HG02970 (cell line): ENCODE measurements around the gene C2CD3.
"Not testable (repeated sequence)": the region's sequence is repeated elsewhere in the genome, so short reads cannot be mapped to it uniquely, and the experiment has no call there.

ENCODE experiments used
- ATAC-seq: cut with Tn5 transposase; IDR thresholded peaks from one replicate; pipeline ENCODE4 v1.9.1; 2021; ENCODE audit warnings: mild to moderate bottlenecking, moderate library complexity, moderate number of reproducible peaks; ENCODE audit not compliant: unreplicated experiment, low FRiP score

C2CD3 gene

DNA sequence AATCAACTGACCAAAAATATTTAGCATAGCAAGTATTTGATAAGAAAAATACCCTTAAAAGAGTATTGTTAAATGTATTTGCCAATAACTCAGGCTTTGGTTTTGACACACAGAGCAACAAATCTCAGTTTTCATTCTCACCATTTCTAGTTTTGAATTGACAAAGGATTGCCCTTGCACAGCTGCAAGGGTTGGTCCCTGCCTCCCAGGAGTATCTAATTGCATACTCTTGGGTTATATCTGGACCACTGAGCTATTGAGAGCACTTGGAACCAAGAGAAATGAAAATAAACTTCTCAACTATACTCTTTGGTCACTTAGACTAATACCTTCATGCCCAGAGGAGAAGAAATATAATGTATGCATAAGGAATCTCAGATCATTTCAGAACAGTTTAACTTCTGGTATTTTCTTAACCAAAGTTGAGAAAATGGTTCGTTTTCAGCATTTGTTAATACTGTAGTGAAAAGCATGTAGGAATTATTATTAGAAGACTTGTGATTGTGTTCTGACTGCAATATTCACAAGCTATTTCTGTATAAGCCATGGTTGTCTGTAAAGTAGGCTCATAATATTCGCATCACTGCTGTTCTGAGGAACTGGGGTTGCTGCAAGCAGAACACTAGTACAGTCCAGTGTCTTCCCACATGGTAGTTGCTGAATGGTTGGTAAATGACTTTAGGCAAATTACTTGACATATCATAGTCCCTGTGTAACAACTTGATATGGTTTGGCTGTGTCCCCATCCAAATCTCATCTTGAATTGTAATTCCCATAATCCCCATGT is 7.9 kb downstream of the C2CD3 start:
- no peak for ATAC-seq

- no peak for ATAC-seq
These were observed 11.2 kb downstream of the C2CD3 start for GRCh38 chr11:74159642-74160041.

- no peak for ATAC-seq
These were observed 13.6 kb downstream of the C2CD3 start for GRCh38 chr11:74157169-74157568.

GRCh38 chr11:74154620-74155281 is 16.1 kb downstream of the C2CD3 start:
- ATAC-seq, result no peak

GRCh38 chr11:74153224-74153623 is 17.6 kb downstream of the C2CD3 start:
- ATAC-seq, result no peak

GRCh38 chr11:74147199-74147929 is 23.4 kb downstream of the C2CD3 start:
- no peak for ATAC-seq

DNA sequence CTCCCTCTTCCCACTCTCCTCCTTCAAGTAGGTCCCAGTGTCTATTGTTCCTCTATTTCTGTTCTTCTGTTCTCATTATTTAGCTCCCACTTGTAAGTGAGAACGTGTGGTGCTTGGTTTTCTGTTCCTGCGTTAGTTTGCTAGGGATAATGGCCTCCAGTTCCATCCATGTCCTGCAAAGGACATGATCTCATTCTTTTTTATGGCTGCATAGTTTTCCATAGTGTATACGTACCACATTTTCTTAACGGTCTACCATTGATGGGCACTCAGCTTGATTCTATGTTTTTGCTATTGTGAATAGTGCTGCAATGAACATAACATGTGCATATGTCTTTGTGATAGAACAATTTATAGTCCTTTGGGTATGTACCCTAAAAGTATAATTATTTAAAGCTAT is 26.2 kb downstream of the C2CD3 start:
- ATAC-seq, result no peak

DNA sequence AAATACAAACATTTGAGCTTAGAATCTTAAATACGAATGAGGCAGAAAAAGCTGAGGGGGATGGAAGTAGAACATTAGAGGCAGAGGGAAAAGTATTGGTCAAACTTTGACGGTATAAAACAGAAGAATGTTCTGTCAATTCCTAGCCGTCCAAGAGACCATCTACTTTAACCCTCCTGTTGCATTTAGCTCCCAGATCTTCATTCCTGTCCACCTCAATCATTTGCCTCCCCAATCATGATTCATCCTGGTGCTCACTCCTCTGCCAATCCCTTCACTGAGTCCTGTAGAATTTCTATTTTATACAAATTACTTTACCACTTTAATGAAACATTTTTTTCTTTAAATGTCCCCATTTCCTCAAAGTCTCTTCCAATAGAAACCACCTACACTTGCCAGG is 28.2 kb downstream of the C2CD3 start:
- no peak for ATAC-seq

DNA sequence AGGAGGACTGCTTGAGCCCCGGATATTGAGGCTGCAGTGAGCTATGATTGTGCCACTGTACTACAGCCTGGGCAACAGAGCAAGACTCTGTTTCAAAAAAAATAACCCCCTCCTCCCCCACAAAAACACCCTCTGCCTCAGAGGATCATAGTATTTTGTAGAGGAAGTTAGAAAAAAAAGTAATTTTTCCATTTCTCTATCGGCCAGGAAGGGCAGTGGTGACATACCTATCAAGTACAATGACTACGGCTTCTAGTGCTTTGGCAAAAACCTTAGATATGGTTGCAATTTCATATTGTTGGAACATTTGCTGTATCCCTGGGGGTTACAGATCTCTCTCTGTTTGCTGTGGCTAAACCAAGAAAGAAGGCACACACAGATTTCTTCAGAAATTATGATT is 28.9 kb downstream of the C2CD3 start:
- ATAC-seq, result no peak

DNA sequence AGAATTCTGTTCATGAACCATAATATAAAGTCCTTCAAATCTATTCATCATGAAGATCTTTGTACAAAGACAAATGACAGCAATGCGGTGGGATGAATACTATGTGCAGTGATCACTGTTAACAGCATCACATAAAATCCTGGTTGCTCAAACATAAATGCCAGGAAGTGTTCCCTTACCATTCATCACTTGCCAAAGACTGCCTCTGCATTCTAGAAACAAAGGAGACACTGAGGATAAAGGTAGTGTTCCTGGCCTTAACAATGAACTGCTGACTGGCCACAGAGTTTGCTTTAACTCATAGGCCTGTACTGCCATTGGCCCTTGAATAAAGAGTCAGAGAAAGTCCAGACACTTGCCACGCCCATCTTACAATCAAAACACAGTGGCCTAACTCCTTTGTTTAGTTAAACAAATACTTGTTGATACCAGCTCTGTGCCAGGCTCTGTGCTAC is 29.5 kb downstream of the C2CD3 start:
- ATAC-seq, result no peak

- not testable (repeated sequence) for ATAC-seq
These were observed 30.8 kb downstream of the C2CD3 start for GRCh38 chr11:74139919-74140431.

DNA sequence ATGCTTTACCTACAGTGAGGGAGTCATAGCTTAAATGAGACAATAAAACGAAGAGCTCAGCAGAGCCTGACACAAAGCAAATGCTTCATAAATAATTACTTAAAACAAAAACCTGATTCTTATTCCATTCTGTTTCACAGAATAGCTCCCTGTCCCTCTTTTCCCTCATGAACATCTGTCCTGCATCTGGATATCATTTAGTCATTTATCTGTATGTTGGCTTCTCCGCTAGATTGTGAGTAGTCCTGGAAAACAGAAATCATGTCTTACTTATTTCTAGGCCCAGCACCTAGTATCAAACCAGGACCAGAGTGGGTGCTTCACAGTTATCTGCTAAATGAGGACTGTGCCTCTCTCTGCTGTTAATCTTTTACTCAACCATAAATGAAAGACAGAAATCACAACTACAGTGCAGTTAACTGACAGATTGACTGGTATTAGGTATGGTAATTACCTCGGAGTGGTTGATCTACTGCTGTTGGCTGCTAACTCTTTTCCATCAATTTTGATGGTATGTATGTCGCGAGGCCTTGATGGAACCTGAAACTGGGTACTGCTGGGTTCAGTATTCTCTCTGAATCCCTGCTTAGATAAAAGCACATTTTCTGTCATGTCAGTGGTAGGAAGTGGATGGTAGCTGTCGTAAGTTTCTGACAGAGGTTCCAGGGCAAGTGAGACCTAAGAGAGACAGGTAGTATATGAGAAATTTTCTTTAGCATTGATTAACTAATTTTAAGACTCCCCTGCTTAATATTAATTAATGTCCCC is 31.5 kb downstream of the C2CD3 start:
- ATAC-seq, result no peak

DNA sequence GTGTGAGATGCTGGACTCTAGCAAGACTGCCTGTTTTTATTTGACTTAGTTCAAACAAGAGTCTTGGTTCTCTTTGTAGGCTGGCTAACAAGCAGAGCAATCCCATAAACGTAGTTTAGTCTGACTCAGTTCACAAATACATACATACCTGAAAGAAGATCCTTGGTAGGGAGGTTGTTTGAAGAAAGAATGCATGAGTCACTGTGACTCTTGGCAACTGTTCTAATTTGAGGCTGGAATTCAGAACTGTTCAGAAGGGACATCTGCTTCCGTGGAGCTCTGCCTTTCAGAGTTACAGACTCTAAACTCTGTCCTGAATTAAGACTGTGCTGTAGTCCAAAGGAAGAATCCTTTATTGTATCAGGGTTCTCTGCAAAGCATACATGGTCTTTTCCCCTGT is 32.2 kb downstream of the C2CD3 start:
- no peak for ATAC-seq

GRCh38 chr11:74138021-74138420 is 32.8 kb downstream of the C2CD3 start:
- ATAC-seq, result no peak

- ATAC-seq, result no peak
These were observed 35.5 kb downstream of the C2CD3 start for GRCh38 chr11:74135127-74135840.

- no peak for ATAC-seq
These were observed 36.1 kb downstream of the C2CD3 start for GRCh38 chr11:74134661-74135060.

DNA sequence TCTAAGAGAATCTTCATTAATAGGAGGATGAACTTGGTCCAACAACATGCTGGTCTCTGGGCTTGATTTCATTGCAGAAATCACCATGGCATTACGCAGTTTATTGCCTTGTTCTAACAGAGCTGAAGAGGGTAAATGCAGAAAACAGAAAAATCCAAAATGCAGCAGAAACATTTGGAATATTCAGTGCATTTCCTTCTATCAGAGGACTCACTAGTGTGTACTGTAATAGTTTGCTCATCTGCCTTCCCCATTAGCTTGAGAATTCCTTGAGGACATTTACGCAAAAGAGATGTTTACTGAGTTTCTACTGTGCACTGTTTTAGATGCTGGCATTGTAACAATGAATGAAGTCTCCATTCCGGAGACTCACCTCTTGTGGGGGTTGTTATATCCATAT is 37.4 kb downstream of the C2CD3 start:
- no peak for ATAC-seq

- ATAC-seq, result no peak
These were observed 38.0 kb downstream of the C2CD3 start for GRCh38 chr11:74132833-74133232.

GRCh38 chr11:74129121-74129520 is 41.7 kb downstream of the C2CD3 start:
- ATAC-seq, result not testable (repeated sequence)

DNA sequence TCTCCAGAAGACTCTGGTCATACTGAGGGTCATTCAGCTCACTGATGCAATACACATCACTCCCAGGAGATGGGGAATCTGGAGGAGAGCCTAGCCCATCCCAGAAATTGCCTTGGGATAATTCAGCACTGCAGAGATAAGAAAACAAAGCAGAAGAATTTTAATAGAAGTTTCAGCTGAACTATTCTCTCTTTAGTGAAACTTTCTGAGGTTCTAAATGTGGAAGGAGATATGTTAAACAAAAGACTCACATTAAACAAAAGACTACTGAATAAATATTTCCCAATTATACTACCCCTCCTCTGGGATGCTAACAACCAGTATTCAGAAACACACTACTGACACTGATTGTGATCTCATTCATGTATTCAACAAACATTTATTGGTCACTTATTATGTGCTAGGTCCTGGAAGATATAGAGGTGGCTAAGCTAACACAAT is 47.8 kb downstream of the C2CD3 start:
- no peak for ATAC-seq
